ENCODE results near the gene TIAL1.

GRCh38 chr10:119602241-119603095 lies 5.7 kb upstream of the TIAL1 start:
- TF ChIP-seq CTCF (IDR thresholded peaks at IDR 0.05 in 8 of 11, conservative IDR thresholded peaks at IDR 0.05 in 3 of 11), result peak in 6 of 11 experiments; percentile 12 to 45 (median 38)
- TF ChIP-seq POLR2AphosphoS5 (IDR thresholded peaks at IDR 0.05), result no peak
- TF ChIP-seq POLR2A (IDR thresholded peaks at IDR 0.05), result no peak
